ENCODE measurements around the gene TECPR1. TPM values are rescaled to one million over a fixed set of nuclear protein-coding genes. Genes with fewer than 3 reads are reported as not detected.

The TECPR1 gene
- total and polyA plus RNA-seq, 2 experiments from 2014 or later = 4.6 to 24.4 TPM

DNA sequence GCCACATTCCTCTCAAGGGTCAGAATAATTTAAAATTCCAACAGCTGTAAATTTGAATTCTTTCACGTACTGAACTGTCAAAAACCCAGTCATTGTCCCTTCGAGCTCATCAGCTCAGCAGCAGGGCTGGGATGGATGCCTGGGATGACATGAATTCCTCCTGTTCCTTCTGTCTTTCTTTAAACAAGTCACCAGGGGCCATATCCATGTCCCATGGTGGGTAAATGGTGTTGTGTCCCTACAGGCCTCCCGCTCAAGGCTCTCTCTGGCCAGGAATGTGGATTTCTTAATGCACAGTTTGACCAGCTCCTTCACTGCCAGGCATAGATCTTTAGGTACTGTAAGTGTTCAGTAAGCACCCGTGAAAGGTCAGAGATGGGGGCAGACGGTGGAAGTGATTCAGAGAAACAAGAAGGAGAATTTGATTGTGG, 13.8 kb upstream of the TECPR1 start:
- Mint-ChIP-seq H3K9me3 (peaks cover 8% of the 10 kb centered on the region; the same call in 1 of the 3 replicates), H3K27me3 (ENCODE audit: insufficient read depth, low read depth, poor library complexity) (peaks cover 6% of the 10 kb centered on the region), H3K4me1 (peaks cover 2% of the 10 kb centered on the region; the same call in 2 of the 3 replicates), H3K4me3 (no peak overlapping the region), H3K27ac (peak overlapping the region; percentile 32; the same call in 1 of the 2 replicates), H3K36me3 (ENCODE audit: low read depth) (peaks cover 8% of the 10 kb centered on the region; the same call in 1 of the 3 replicates)
- H3K9me2 ChIP-seq (ENCODE audit: insufficient read depth) = no peaks in the 10 kb centered on the region
- peak overlapping the region; percentile 81; the same call in 1 of the 2 replicates for H3K27ac ChIP-seq (ENCODE audit: low read depth)
- H3K79me2 ChIP-seq (replicated peaks; ENCODE audit: insufficient read depth) = no peaks in the 10 kb centered on the region
- no peaks in the 10 kb centered on the region; the same call in 1 of the 2 replicates for H4K20me1 ChIP-seq (replicated peaks; ENCODE audit: insufficient read depth)
- no peaks in the 10 kb centered on the region for H3K27me3 ChIP-seq (ENCODE audit: insufficient read depth)
- H2AFZ ChIP-seq = no peak overlapping the region
- no peaks in the 10 kb centered on the region for H3F3A ChIP-seq (replicated peaks; ENCODE audit: low read depth)
- peaks cover 5% of the 10 kb centered on the region; the same call in 1 of the 2 replicates for H3K4me1 ChIP-seq (ENCODE audit: insufficient read depth)
- H3K4me3 ChIP-seq = no peak overlapping the region
- DNase-seq (ENCODE audit: low spot score) (peak; percentile 60), ATAC-seq (peak; percentile 29; the same call in 1 of the 3 replicates)
- TF ChIP-seq ZNF331 (CRISPR knock-in tag; IDR thresholded peaks at IDR 0.05; ENCODE audit: low read depth) (no peak), ZNF114 (CRISPR knock-in tag; IDR thresholded peaks at IDR 0.05) (no peak), STAT1 (IDR thresholded peaks at IDR 0.05; ENCODE audit: unreplicated experiment) (no peak), JUNB (IDR thresholded peaks at IDR 0.05; ENCODE audit: unreplicated experiment) (no peak), NANOG (IDR thresholded peaks at IDR 0.05; ENCODE audit: borderline replicate concordance) (no peak), EZH2 (IDR thresholded peaks at IDR 0.05; ENCODE audit: low read depth, unreplicated experiment) (no peak), EZH2phosphoT487 (IDR thresholded peaks at IDR 0.05; ENCODE audit: unreplicated experiment) (no peak), REST (IDR thresholded peaks at IDR 0.05; ENCODE audit: unreplicated experiment) (no peak), CREB1 (CRISPR knock-in tag; IDR thresholded peaks at IDR 0.05; ENCODE audit: low read depth) (no peak)
- TF ChIP-seq, protein P1, sequence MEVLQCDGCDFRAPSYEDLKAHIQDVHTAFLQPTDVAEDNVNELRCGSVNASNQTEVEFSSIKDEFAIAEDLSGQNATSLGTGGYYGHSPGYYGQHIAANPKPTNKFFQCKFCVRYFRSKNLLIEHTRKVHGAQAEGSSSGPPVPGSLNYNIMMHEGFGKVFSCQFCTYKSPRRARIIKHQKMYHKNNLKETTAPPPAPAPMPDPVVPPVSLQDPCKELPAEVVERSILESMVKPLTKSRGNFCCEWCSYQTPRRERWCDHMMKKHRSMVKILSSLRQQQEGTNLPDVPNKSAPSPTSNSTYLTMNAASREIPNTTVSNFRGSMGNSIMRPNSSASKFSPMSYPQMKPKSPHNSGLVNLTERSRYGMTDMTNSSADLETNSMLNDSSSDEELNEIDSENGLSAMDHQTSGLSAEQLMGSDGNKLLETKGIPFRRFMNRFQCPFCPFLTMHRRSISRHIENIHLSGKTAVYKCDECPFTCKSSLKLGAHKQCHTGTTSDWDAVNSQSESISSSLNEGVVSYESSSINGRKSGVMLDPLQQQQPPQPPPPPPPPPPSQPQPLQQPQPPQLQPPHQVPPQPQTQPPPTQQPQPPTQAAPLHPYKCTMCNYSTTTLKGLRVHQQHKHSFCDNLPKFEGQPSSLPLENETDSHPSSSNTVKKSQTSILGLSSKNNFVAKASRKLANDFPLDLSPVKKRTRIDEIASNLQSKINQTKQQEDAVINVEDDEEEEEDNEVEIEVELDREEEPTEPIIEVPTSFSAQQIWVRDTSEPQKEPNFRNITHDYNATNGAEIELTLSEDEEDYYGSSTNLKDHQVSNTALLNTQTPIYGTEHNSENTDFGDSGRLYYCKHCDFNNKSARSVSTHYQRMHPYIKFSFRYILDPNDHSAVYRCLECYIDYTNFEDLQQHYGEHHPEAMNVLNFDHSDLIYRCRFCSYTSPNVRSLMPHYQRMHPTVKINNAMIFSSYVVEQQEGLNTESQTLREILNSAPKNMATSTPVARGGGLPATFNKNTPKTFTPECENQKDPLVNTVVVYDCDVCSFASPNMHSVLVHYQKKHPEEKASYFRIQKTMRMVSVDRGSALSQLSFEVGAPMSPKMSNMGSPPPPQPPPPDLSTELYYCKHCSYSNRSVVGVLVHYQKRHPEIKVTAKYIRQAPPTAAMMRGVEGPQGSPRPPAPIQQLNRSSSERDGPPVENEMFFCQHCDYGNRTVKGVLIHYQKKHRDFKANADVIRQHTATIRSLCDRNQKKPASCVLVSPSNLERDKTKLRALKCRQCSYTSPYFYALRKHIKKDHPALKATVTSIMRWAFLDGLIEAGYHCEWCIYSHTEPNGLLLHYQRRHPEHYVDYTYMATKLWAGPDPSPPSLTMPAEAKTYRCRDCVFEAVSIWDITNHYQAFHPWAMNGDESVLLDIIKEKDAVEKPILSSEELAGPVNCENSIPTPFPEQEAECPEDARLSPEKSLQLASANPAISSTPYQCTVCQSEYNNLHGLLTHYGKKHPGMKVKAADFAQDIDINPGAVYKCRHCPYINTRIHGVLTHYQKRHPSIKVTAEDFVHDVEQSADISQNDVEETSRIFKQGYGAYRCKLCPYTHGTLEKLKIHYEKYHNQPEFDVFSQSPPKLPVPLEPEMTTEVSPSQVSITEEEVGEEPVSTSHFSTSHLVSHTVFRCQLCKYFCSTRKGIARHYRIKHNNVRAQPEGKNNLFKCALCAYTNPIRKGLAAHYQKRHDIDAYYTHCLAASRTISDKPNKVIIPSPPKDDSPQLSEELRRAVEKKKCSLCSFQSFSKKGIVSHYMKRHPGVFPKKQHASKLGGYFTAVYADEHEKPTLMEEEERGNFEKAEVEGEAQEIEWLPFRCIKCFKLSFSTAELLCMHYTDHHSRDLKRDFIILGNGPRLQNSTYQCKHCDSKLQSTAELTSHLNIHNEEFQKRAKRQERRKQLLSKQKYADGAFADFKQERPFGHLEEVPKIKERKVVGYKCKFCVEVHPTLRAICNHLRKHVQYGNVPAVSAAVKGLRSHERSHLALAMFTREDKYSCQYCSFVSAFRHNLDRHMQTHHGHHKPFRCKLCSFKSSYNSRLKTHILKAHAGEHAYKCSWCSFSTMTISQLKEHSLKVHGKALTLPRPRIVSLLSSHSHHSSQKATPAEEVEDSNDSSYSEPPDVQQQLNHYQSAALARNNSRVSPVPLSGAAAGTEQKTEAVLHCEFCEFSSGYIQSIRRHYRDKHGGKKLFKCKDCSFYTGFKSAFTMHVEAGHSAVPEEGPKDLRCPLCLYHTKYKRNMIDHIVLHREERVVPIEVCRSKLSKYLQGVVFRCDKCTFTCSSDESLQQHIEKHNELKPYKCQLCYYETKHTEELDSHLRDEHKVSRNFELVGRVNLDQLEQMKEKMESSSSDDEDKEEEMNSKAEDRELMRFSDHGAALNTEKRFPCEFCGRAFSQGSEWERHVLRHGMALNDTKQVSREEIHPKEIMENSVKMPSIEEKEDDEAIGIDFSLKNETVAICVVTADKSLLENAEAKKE (CRISPR knock-in tag; IDR thresholded peaks at IDR 0.05) = no peak
- TF ChIP-seq, protein P2, sequence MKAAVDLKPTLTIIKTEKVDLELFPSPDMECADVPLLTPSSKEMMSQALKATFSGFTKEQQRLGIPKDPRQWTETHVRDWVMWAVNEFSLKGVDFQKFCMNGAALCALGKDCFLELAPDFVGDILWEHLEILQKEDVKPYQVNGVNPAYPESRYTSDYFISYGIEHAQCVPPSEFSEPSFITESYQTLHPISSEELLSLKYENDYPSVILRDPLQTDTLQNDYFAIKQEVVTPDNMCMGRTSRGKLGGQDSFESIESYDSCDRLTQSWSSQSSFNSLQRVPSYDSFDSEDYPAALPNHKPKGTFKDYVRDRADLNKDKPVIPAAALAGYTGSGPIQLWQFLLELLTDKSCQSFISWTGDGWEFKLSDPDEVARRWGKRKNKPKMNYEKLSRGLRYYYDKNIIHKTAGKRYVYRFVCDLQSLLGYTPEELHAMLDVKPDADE (IDR thresholded peaks at IDR 0.05) = no peak
- TF ChIP-seq, protein P3, sequence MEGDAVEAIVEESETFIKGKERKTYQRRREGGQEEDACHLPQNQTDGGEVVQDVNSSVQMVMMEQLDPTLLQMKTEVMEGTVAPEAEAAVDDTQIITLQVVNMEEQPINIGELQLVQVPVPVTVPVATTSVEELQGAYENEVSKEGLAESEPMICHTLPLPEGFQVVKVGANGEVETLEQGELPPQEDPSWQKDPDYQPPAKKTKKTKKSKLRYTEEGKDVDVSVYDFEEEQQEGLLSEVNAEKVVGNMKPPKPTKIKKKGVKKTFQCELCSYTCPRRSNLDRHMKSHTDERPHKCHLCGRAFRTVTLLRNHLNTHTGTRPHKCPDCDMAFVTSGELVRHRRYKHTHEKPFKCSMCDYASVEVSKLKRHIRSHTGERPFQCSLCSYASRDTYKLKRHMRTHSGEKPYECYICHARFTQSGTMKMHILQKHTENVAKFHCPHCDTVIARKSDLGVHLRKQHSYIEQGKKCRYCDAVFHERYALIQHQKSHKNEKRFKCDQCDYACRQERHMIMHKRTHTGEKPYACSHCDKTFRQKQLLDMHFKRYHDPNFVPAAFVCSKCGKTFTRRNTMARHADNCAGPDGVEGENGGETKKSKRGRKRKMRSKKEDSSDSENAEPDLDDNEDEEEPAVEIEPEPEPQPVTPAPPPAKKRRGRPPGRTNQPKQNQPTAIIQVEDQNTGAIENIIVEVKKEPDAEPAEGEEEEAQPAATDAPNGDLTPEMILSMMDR (conservative IDR thresholded peaks at IDR 0.05; ENCODE audit: low read depth in 2 of 2) = no peak
- no peak overlapping the region for H3K4me2 ChIP-seq
- H3K36me3 ChIP-seq (ENCODE audit: insufficient read depth) = no peaks in the 10 kb centered on the region

All from GM23338 (cell line).